Measurements from ENCODE around the gene AGAP1.
A peak's percentile ranks its signal among the peaks of the same experiment; 100 is the strongest.
"Not testable (repeated sequence)": the region's sequence is repeated elsewhere in the genome, so short reads cannot be mapped to it uniquely, and the experiment has no call there.

AGAP1 gene

DNA sequence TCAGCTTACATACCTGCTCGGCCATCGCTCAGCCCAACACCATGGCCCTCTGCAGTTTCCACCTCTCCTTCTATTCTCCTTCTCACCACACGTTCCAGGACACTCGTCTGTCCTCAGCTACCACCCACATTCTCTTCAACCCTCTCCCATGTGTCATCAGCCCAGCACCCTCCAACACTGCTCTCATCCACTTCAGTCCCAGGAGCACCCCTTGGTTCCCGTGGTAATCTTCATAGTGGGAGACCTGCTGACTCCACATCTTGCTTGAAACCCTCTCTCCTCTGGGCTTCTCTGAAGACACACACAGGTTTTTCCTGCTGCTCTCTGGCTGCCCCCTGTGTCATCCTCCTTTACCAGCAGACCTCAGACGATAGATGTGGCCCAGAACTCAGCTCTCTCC lies 445.6 kb downstream of the AGAP1 start:
- Histone ChIP-seq H3K4me3 (ENCODE audit: low read length) (no peak overlapping the region), H3K4me1 (ENCODE audit: control insufficient read depth, insufficient read depth, low read length) (peaks cover 9% of the 10 kb centered on the region), H3K9ac (ENCODE audit: low read length) (no peak overlapping the region), H3K9me3 (ENCODE audit: control insufficient read depth, low read length) (no peaks in the 10 kb centered on the region), H3K36me3 (ENCODE audit: control insufficient read depth, insufficient read depth, low read length, severe bottlenecking) (peaks cover 2% of the 10 kb centered on the region), H3K27me3 (replicated peaks; ENCODE audit: control insufficient read depth, insufficient read depth, low read length) (no peaks in the 10 kb centered on the region)
- DNase-seq (ENCODE audit: low read depth) = no peak

DNA sequence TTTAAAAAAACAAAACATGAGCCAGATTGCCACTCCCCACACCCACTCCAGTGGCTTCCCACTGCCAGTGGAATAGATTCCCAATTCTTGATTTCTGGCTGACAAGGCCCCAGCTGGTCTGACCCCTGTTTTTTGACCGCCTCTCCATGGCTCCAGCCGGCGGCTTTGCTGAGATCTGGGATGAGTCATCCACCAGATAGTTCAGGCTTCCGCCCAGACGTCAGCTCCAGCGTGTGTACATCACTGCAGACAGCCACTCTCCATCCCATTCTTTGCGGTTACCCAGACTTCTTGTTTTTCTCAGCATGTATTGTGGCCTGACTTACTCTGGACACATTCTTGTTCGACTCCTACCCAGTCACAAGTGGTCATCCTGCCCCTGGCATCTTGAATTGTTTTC lies 446.5 kb downstream of the AGAP1 start:
- no peak overlapping the region for H3K4me3 ChIP-seq (ENCODE audit: low read length)
- no peaks in the 10 kb centered on the region for H3K27me3 ChIP-seq (replicated peaks; ENCODE audit: control insufficient read depth, insufficient read depth, low read length)
- no peaks in the 10 kb centered on the region for H3K9me3 ChIP-seq (ENCODE audit: control insufficient read depth, low read length)
- peaks cover 9% of the 10 kb centered on the region for H3K4me1 ChIP-seq (ENCODE audit: control insufficient read depth, insufficient read depth, low read length)
- H3K36me3 ChIP-seq (ENCODE audit: control insufficient read depth, insufficient read depth, low read length, severe bottlenecking) = no peaks in the 10 kb centered on the region
- H3K9ac ChIP-seq (ENCODE audit: low read length) = no peak overlapping the region
- peak; percentile 83 for DNase-seq (ENCODE audit: low read depth)

DNA sequence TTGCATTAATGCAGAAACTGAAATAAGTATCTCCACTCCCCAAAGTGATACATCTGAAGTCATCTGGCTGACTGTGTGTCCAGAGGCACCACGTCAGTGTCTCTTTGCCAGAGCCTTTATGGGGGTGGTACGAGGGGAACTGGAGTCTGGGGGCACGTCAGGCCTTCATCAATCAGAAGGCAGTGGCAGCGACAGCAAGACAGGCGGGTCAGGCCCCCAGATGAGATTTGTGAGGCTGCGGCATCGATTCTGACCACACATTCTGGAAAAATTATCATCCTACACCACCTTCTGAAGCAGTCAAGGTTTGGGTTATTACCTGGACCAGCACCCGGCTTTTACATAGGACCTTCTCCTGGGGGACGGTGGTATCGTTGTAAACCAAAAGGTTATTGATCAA lies 450.7 kb downstream of the AGAP1 start:
- H3K9ac ChIP-seq (ENCODE audit: low read length) = no peak overlapping the region
- H3K9me3 ChIP-seq (ENCODE audit: control insufficient read depth, low read length) = no peaks in the 10 kb centered on the region
- peaks cover 9% of the 10 kb centered on the region for H3K4me1 ChIP-seq (ENCODE audit: control insufficient read depth, insufficient read depth, low read length)
- H3K36me3 ChIP-seq (ENCODE audit: control insufficient read depth, insufficient read depth, low read length, severe bottlenecking) = no peaks in the 10 kb centered on the region
- no peak for DNase-seq (ENCODE audit: low read depth)
- H3K4me3 ChIP-seq (ENCODE audit: low read length) = no peak overlapping the region
- no peaks in the 10 kb centered on the region for H3K27me3 ChIP-seq (replicated peaks; ENCODE audit: control insufficient read depth, insufficient read depth, low read length)

DNA sequence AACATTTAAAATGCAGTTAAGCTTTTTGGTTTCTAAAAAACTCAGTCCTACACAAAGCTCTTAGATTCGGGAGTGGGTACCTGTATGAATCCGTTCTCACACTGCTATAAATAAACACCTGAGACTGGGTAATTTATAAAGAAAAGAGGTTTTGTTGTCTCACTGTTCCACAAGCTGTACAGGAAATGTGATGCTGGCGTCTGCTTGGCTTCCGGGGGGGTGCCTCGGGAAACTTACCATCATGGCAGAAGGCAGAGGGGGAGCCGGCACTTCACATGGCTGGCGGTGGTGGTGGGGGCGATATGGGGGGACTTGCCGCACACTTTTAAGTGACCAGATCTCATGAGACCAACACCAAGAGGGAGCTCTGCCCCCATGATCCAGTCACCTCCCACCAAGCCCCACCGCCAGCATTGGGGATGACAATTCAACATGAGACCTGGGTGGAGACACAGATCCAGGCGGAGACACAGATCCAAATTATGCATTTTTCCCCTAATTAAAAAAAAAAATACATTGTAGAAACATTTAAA lies 451.8 kb downstream of the AGAP1 start:
- Histone ChIP-seq H3K4me3 (ENCODE audit: low read length) (no peak overlapping the region), H3K9ac (ENCODE audit: low read length) (no peak overlapping the region), H3K9me3 (ENCODE audit: control insufficient read depth, low read length) (no peaks in the 10 kb centered on the region), H3K4me1 (ENCODE audit: control insufficient read depth, insufficient read depth, low read length) (peaks cover under 1% of the 10 kb centered on the region), H3K36me3 (ENCODE audit: control insufficient read depth, insufficient read depth, low read length, severe bottlenecking) (no peaks in the 10 kb centered on the region), H3K27me3 (replicated peaks; ENCODE audit: control insufficient read depth, insufficient read depth, low read length) (no peaks in the 10 kb centered on the region)
- no peak for DNase-seq (ENCODE audit: low read depth)

DNA sequence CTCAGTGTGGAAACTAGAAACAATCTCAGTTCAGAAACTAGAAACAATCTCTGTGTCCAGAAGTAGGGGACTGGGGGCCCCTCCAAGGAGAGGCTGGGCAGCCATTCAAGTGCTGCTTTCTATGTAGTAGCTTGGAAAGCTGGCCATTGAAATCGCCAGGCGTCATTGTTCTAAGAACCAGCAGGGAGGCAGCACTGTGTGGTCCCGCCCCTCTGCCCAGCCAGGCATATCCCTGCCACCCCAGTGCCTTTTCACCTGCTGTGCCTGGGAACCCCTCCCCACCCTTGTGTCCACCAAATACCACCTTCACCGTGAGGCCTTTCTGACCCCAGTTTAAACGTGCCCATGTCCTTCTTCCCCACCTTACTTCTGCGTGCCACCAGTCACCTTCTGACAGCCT lies 452.7 kb downstream of the AGAP1 start:
- no peaks in the 10 kb centered on the region for H3K9me3 ChIP-seq (ENCODE audit: control insufficient read depth, low read length)
- no peaks in the 10 kb centered on the region for H3K27me3 ChIP-seq (replicated peaks; ENCODE audit: control insufficient read depth, insufficient read depth, low read length)
- DNase-seq (ENCODE audit: low read depth) = no peak
- H3K9ac ChIP-seq (ENCODE audit: low read length) = no peak overlapping the region
- no peaks in the 10 kb centered on the region for H3K4me1 ChIP-seq (ENCODE audit: control insufficient read depth, insufficient read depth, low read length)
- no peaks in the 10 kb centered on the region for H3K36me3 ChIP-seq (ENCODE audit: control insufficient read depth, insufficient read depth, low read length, severe bottlenecking)
- H3K4me3 ChIP-seq (ENCODE audit: low read length) = no peak overlapping the region

DNA sequence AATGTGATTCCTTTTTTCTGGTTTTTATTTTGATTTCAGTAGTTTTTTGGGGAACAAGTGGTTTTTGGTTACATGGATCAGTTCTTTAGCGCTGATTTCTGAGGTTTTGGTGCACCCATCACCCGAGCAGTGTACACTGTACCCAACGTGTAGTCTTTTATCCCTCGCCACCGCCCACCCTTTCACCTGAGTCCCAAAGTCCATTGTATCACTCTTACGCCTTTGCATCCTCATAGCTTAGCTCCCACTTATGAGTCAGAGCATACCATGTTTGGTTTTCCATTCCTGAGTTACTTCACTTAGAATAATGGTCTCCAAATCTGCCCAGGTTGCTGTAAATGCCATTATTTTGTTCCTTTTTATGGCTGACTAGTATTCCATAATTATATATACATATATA lies 453.2 kb downstream of the AGAP1 start:
- H3K4me3 ChIP-seq (ENCODE audit: low read length); H3K36me3 ChIP-seq (ENCODE audit: control insufficient read depth, insufficient read depth, low read length, severe bottlenecking); H3K27me3 ChIP-seq (replicated peaks; ENCODE audit: control insufficient read depth, insufficient read depth, low read length); H3K9ac ChIP-seq (ENCODE audit: low read length); H3K4me1 ChIP-seq (ENCODE audit: control insufficient read depth, insufficient read depth, low read length); H3K9me3 ChIP-seq (ENCODE audit: control insufficient read depth, low read length); DNase-seq (ENCODE audit: low read depth): not testable (repeated sequence)

DNA sequence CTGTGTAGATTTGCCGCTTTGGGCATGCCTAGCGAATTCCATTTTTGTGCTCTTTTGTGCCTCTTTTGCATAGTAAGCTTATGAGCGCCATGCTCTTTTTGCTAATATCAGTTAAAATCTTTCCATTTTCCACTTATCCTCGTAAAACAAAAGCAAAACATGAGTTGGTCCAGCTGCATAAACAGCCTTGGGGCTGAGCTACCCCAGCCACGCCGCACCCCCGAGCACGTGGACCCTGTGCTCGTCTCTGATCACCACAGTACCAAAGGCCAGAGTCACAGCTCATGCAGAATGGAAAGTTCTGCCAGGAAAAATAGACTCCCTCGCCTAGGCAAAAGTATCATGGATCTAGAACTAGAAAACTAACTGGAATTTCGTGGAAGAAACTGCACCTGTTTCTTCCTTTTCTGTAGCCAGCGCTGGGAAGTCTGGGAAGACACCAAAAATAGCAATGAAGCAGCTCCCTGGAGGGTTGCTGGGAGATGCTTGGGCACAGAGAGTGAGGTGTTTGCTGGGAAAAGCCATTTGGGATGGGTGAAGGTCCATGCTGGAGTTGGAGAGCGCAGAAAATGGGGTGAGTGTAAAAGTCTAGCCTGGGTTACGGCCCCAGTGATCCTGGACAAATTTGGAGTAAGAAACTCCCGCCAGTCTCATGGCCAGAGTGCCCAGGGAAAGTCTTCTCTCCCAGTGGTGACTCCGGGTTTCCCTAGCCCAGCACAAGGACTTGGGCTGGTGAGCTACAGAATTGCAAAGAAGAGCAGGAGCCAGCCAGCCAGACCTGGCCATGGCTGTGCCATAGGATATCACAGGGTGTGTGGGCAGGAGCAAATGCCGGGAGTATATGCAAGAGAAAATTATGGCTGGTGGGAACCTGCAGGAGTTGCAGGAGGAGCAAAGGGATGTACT lies 456.0 kb downstream of the AGAP1 start:
- H3K4me1 ChIP-seq (ENCODE audit: control insufficient read depth, insufficient read depth, low read length) = no peaks in the 10 kb centered on the region
- H3K9ac ChIP-seq (ENCODE audit: low read length) = no peak overlapping the region
- no peaks in the 10 kb centered on the region for H3K27me3 ChIP-seq (replicated peaks; ENCODE audit: control insufficient read depth, insufficient read depth, low read length)
- no peaks in the 10 kb centered on the region for H3K9me3 ChIP-seq (ENCODE audit: control insufficient read depth, low read length)
- DNase-seq (ENCODE audit: low read depth) = no peak
- H3K4me3 ChIP-seq (ENCODE audit: low read length) = no peak overlapping the region
- H3K36me3 ChIP-seq (ENCODE audit: control insufficient read depth, insufficient read depth, low read length, severe bottlenecking) = no peaks in the 10 kb centered on the region

DNA sequence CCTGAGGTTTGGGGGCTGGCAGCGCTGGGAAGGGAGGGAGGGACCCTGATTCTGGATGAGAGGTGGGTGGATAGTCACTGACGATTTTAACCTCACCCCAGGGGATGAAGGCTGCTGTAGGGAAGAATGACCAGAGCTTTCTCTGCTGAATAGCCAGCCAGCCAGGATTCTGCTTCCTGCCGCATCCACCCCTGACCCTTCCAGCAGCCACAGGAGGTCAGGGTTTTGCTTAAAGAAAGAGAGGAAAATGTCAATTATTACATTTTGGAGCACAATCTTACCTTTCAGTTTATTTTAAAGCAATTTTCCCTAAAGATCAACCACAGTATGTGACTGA lies 456.6 kb downstream of the AGAP1 start:
- H3K4me1 ChIP-seq (ENCODE audit: control insufficient read depth, insufficient read depth, low read length) = no peaks in the 10 kb centered on the region
- H3K9ac ChIP-seq (ENCODE audit: low read length) = no peak overlapping the region
- no peak overlapping the region for H3K4me3 ChIP-seq (ENCODE audit: low read length)
- DNase-seq (ENCODE audit: low read depth) = no peak
- H3K27me3 ChIP-seq (replicated peaks; ENCODE audit: control insufficient read depth, insufficient read depth, low read length) = no peaks in the 10 kb centered on the region
- no peaks in the 10 kb centered on the region for H3K9me3 ChIP-seq (ENCODE audit: control insufficient read depth, low read length)
- no peaks in the 10 kb centered on the region for H3K36me3 ChIP-seq (ENCODE audit: control insufficient read depth, insufficient read depth, low read length, severe bottlenecking)

DNA sequence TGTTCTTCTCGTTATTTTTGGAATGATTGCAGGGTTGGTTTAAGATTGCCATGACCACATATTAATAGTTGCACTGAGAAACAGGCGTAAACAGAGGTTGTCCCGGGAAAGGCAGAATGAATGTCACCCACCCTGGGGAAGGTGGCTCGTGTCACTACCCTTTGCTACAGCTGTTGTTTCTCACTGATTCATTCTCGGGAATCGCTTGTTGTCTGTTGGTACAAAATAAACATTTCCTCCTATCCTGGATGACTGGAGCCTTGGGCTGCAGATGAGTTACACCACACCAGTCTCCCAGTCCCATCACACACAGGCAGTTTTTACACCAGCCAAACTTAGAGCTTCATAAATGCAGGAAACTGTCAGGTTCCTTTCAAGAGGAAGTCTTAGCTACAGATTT lies 457.6 kb downstream of the AGAP1 start:
- H3K4me3 ChIP-seq (ENCODE audit: low read length) = no peak overlapping the region
- H3K27me3 ChIP-seq (replicated peaks; ENCODE audit: control insufficient read depth, insufficient read depth, low read length) = no peaks in the 10 kb centered on the region
- no peaks in the 10 kb centered on the region for H3K9me3 ChIP-seq (ENCODE audit: control insufficient read depth, low read length)
- H3K36me3 ChIP-seq (ENCODE audit: control insufficient read depth, insufficient read depth, low read length, severe bottlenecking) = peaks cover 4% of the 10 kb centered on the region
- no peak overlapping the region for H3K9ac ChIP-seq (ENCODE audit: low read length)
- H3K4me1 ChIP-seq (ENCODE audit: control insufficient read depth, insufficient read depth, low read length) = no peaks in the 10 kb centered on the region
- no peak for DNase-seq (ENCODE audit: low read depth)

DNA sequence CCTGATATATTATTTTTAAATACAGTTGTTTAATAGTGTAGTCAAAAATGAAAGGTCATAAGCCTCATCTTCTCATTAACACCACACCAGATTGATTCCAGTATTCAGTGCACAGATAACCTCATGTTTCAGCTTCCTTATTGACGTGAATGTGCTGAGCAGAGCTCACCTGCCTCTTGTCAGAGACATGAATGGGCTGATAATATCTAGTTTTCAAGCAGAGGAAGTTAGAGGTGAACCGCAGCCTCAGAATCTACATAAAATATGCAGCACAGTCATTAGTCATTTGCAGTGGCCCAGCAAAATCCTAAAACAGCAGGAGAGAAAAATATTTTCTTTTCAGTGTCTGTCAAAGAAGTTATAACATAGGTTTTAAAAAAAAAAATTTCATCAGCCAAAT lies 458.1 kb downstream of the AGAP1 start:
- Histone ChIP-seq H3K9ac (ENCODE audit: low read length) (no peak overlapping the region), H3K9me3 (ENCODE audit: control insufficient read depth, low read length) (no peaks in the 10 kb centered on the region), H3K4me1 (ENCODE audit: control insufficient read depth, insufficient read depth, low read length) (no peaks in the 10 kb centered on the region), H3K36me3 (ENCODE audit: control insufficient read depth, insufficient read depth, low read length, severe bottlenecking) (peaks cover 4% of the 10 kb centered on the region), H3K27me3 (replicated peaks; ENCODE audit: control insufficient read depth, insufficient read depth, low read length) (no peaks in the 10 kb centered on the region), H3K4me3 (ENCODE audit: low read length) (no peak overlapping the region)
- DNase-seq (ENCODE audit: low read depth) = no peak

DNA sequence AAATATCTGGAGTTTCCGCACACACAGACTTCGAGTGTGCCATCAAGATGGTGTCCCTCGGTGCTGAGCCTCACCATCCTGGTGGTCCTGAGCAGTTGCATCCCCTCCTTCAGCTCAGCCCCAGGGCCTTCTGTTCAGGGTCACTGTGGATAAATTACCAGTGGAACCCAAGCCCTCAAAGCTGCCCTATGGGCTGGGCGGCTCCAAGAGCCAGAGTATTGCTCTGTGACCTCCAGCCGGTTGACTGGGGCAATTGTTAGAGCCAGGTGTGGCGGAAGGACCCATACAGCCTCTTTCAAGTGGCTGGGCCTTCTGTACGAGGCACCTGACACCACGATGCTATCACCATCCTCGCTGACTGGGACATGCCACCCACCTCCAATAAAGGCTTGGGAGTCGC lies 458.9 kb downstream of the AGAP1 start:
- H3K27me3 ChIP-seq (replicated peaks; ENCODE audit: control insufficient read depth, insufficient read depth, low read length) = no peaks in the 10 kb centered on the region
- no peak overlapping the region for H3K4me3 ChIP-seq (ENCODE audit: low read length)
- peaks cover 4% of the 10 kb centered on the region for H3K36me3 ChIP-seq (ENCODE audit: control insufficient read depth, insufficient read depth, low read length, severe bottlenecking)
- H3K9me3 ChIP-seq (ENCODE audit: control insufficient read depth, low read length) = no peaks in the 10 kb centered on the region
- no peaks in the 10 kb centered on the region for H3K4me1 ChIP-seq (ENCODE audit: control insufficient read depth, insufficient read depth, low read length)
- DNase-seq (ENCODE audit: low read depth) = no peak
- H3K9ac ChIP-seq (ENCODE audit: low read length) = no peak overlapping the region

DNA sequence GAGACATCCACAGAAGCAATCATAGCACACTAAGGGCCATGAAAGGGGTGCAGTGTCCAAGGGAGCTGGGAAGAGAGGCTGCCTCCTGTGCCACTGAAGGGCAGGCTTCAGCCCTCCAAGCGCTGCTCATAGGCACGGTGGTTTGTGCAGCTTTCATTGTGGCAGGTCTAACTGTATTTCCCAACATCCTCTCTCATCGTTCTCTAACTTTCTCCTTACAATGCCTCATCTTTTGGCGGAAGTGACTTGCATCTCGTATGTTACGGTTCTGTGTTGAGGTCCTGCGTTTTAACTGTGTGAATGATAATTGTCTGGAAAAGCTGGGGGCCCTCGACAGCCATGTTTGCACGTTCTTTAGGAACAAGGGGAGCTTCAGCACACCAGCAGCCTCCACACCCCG lies 460.4 kb downstream of the AGAP1 start:
- no peaks in the 10 kb centered on the region for H3K9me3 ChIP-seq (ENCODE audit: control insufficient read depth, low read length)
- no peak for DNase-seq (ENCODE audit: low read depth)

More for the DNA sequence above, 460.4 kb downstream of the AGAP1 start:
- no peaks in the 10 kb centered on the region for H3K4me1 ChIP-seq (ENCODE audit: control insufficient read depth, insufficient read depth, low read length)
- H3K9ac ChIP-seq (ENCODE audit: low read length) = no peak overlapping the region
- H3K27me3 ChIP-seq (replicated peaks; ENCODE audit: control insufficient read depth, insufficient read depth, low read length) = no peaks in the 10 kb centered on the region
- peaks cover 4% of the 10 kb centered on the region for H3K36me3 ChIP-seq (ENCODE audit: control insufficient read depth, insufficient read depth, low read length, severe bottlenecking)
- H3K4me3 ChIP-seq (ENCODE audit: low read length) = no peak overlapping the region
